ENCODE measurements around the gene CPT1A. TPM values are rescaled to one million over a fixed set of nuclear protein-coding genes. Genes with fewer than 3 reads are reported as not detected.
"Not testable (repeated sequence)": the region's sequence is repeated elsewhere in the genome, so short reads cannot be mapped to it uniquely, and the experiment has no call there.

CPT1A gene
- total RNA-seq (2022) (31.8 and 34.0 TPM in 2 replicates), Bru-seq, nascent RNA (percentile 53 among the genes with signal in this experiment), BruChase-seq, experiment 1, labeled RNA remaining after a 6-hour chase (percentile 73 among the genes with signal in this experiment), BruChase-seq, experiment 2, labeled RNA remaining after a 2-hour chase (percentile 64 among the genes with signal in this experiment)
- long read RNA-seq, full-length matches to known transcripts: 5 of 11 reads
- long read RNA-seq, partial matches to known transcripts: 0 of 11 reads
- long read RNA-seq, other reads (novel, unspliced or antisense): 6 of 11 reads

- H3K36me3 Mint-ChIP-seq (ENCODE audit: insufficient read depth, unreplicated experiment): no peaks in the 10 kb centered on the region
- peaks cover 13% of the 10 kb centered on the region for H3K4me1 Mint-ChIP-seq (ENCODE audit: insufficient read depth, unreplicated experiment)
- TF ChIP-seq, protein P1, sequence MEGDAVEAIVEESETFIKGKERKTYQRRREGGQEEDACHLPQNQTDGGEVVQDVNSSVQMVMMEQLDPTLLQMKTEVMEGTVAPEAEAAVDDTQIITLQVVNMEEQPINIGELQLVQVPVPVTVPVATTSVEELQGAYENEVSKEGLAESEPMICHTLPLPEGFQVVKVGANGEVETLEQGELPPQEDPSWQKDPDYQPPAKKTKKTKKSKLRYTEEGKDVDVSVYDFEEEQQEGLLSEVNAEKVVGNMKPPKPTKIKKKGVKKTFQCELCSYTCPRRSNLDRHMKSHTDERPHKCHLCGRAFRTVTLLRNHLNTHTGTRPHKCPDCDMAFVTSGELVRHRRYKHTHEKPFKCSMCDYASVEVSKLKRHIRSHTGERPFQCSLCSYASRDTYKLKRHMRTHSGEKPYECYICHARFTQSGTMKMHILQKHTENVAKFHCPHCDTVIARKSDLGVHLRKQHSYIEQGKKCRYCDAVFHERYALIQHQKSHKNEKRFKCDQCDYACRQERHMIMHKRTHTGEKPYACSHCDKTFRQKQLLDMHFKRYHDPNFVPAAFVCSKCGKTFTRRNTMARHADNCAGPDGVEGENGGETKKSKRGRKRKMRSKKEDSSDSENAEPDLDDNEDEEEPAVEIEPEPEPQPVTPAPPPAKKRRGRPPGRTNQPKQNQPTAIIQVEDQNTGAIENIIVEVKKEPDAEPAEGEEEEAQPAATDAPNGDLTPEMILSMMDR (IDR thresholded peaks at IDR 0.05; ENCODE audit: unreplicated experiment): no peak
- H3K27me3 Mint-ChIP-seq (ENCODE audit: insufficient read depth, unreplicated experiment): no peaks in the 10 kb centered on the region
- peak within 1 kb of the TSS; percentile 73 for H3K4me3 Mint-ChIP-seq (ENCODE audit: unreplicated experiment)
- peak; percentile 74 for DNase-seq (ENCODE audit: unreplicated experiment)
- POLR2A ChIA-PET: interaction anchor here (0.6 to 1.7 kb wide), 4 partner anchors 11 to 259 kb away, joined by 3 to 9 read pairs (median 3); no protein-coding TSS in a partner anchor
- intact Hi-C loops (cut with micrococcal nuclease): loop anchor here (10.0 kb wide), 1 partner anchor 243 kb away; no protein-coding TSS in a partner anchor
- CTCF ChIA-PET: interaction anchor here (0.6 to 1.0 kb wide), 5 partner anchors 18 to 258 kb away, joined by 3 read pairs; no protein-coding TSS in a partner anchor
- H3K27ac Mint-ChIP-seq (ENCODE audit: low read depth, unreplicated experiment): no peak within 1 kb of the TSS
- no peaks in the 10 kb centered on the region for H3K9me3 Mint-ChIP-seq (ENCODE audit: unreplicated experiment)
- BruUV-seq (replicated peaks): no TSS peak
Observed at GRCh38 chr11:68841718-68842426, at the start of gene CPT1A. CPT1A (minus strand) TSS chr11:68841916; CDS start chr11:68815474, 26,442 bp downstream.

DNA sequence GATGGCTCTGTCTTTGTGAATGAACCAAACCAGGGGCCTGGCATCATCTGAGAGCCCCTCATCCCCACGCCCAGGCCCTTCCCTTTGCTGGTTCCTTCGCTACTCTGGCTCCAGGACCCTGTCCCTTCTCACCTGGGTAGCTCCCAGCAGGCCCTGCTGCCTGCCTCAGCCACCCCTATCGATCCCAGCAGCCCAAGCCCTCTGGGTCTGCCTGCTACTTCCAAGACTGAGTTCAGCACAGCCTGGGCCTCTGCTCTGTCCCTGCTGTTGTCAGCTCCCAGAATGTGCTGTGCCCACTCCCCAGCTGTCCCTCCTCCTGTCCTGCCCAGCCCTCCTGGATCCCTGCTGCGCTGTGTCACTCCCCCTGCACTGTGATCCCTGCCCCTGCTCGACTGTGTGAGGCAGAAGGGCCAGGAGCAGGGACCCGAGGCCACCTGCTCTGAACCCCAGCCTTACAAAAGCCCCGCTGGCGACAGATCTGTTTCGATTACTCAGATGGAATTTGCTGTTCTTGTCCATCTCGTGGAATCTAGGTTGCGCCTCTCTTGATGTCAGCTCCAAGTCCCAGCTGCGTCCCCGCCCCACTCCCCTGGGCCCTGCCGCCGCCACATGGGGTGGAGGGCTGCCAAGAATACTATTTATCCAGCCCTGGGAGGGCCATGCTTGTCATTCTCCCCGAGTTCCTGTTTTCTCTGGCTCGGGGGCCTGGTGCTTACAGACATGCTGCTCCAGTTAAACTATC is 48.9 kb upstream of the CPT1A start:
- POLR2A ChIA-PET: interaction anchor here (0.6 to 2.6 kb wide), 2 partner anchors 13 to 749 kb away, joined by 4 to 9 read pairs; partner anchors contain the start of genes IGHMBP2 and MRPL21
- TF ChIP-seq, protein P1 (IDR thresholded peaks at IDR 0.05; ENCODE audit: unreplicated experiment): no peak
- Mint-ChIP-seq H3K27me3 (ENCODE audit: insufficient read depth, unreplicated experiment) (no peaks in the 10 kb centered on the region), H3K36me3 (ENCODE audit: insufficient read depth, unreplicated experiment) (peaks cover 48% of the 10 kb centered on the region), H3K4me1 (ENCODE audit: insufficient read depth, unreplicated experiment) (no peaks in the 10 kb centered on the region), H3K4me3 (ENCODE audit: unreplicated experiment) (no peak overlapping the region), H3K9me3 (ENCODE audit: unreplicated experiment) (no peaks in the 10 kb centered on the region), H3K27ac (ENCODE audit: low read depth, unreplicated experiment) (no peak overlapping the region)
- DNase-seq (ENCODE audit: unreplicated experiment): no peak
- BruUV-seq (replicated peaks): no TSS peak
- CTCF ChIA-PET: interaction anchor here (0.7 kb wide), 1 partner anchor 754 kb away, joined by 3 read pairs; no protein-coding TSS in a partner anchor
- intact Hi-C loops (cut with micrococcal nuclease): no loop called here

DNA sequence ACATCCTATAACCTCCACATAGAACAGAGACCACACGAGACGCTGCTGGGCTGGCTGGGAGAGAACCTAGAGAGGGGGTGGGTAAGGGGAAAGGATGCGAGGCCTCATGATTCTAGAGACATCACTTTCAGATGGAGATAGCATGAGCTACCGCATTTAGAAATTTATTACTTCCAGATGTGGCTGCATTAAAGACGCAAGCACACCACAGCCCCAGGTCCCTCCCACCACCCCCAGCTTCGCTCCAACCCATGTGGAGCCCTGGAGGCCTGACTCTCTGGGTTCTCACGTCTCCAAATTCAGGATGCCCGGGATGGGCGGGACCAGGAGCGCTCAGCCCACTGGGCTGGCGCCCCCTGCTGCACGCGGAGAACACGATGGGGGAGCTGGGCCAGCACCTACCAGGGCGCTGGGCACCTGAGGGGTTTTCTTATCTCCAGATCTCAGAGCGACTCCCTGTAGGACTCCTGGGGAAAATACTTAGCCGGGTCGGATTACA is 48.3 kb upstream of the CPT1A start:
- H3K27me3 Mint-ChIP-seq (ENCODE audit: insufficient read depth, unreplicated experiment): no peaks in the 10 kb centered on the region
- intact Hi-C loops (cut with micrococcal nuclease): no loop called here
- TF ChIP-seq, protein P1 (IDR thresholded peaks at IDR 0.05; ENCODE audit: unreplicated experiment): peak; percentile 10
- peaks cover 45% of the 10 kb centered on the region for H3K36me3 Mint-ChIP-seq (ENCODE audit: insufficient read depth, unreplicated experiment)
- no peaks in the 10 kb centered on the region for H3K9me3 Mint-ChIP-seq (ENCODE audit: unreplicated experiment)
- BruUV-seq (replicated peaks): no TSS peak
- no peaks in the 10 kb centered on the region for H3K4me1 Mint-ChIP-seq (ENCODE audit: insufficient read depth, unreplicated experiment)
- ChIA-PET POLR2A (interaction anchor here (2.6 kb wide), 1 partner anchor 14 kb away, joined by 9 read pairs; the partner anchor contains the start of genes IGHMBP2 and MRPL21), CTCF (interaction anchor here (0.9 kb wide), 1 partner anchor 12 kb away, joined by 3 read pairs; no protein-coding TSS in a partner anchor)
- no peak for DNase-seq (ENCODE audit: unreplicated experiment)
- H3K4me3 Mint-ChIP-seq (ENCODE audit: unreplicated experiment): no peak overlapping the region
- H3K27ac Mint-ChIP-seq (ENCODE audit: low read depth, unreplicated experiment): no peak overlapping the region

- CTCF ChIA-PET; intact Hi-C loops (cut with micrococcal nuclease); H3K4me3 Mint-ChIP-seq (ENCODE audit: unreplicated experiment); POLR2A ChIA-PET; H3K27me3 Mint-ChIP-seq (ENCODE audit: insufficient read depth, unreplicated experiment); H3K27ac Mint-ChIP-seq (ENCODE audit: low read depth, unreplicated experiment); BruUV-seq (replicated peaks); H3K4me1 Mint-ChIP-seq (ENCODE audit: insufficient read depth, unreplicated experiment); DNase-seq (ENCODE audit: unreplicated experiment); H3K9me3 Mint-ChIP-seq (ENCODE audit: unreplicated experiment); H3K36me3 Mint-ChIP-seq (ENCODE audit: insufficient read depth, unreplicated experiment): not testable (repeated sequence)
Observed at GRCh38 chr11:68884827-68885226, 43.1 kb upstream of the CPT1A start.

All from MCF 10A (cell line).